Osteoblast (primary cell): ENCODE measurements around the gene CFL2. TPM values are rescaled to one million over a fixed set of nuclear protein-coding genes. Genes with fewer than 3 reads are reported as not detected.
"Not testable (repeated sequence)": the region's sequence is repeated elsewhere in the genome, so short reads cannot be mapped to it uniquely, and the experiment has no call there.

Experiments used
- DNase-seq: peaks from one replicate; pipeline ENCODE4 v3.0.0; 2011; ENCODE audit warnings: low spot score, mixed read lengths; ENCODE audit not compliant: insufficient read length; ENCODE audit errors: missing footprints
- H2AFZ ChIP-seq: 2 replicates; pipeline ENCODE4 v1.6.0; 2011; ENCODE audit warnings: mild to moderate bottlenecking, low read length
- H3K27ac ChIP-seq: 2 replicates; pipeline ENCODE4 v1.5.1; 2011; ENCODE audit warnings: mild to moderate bottlenecking, low read depth, low read length, moderate library complexity
- H3K27me3 ChIP-seq: 2 replicates; pipeline ENCODE4 v1.6.0; 2012; ENCODE audit warnings: mild to moderate bottlenecking, control low read depth, inconsistent platforms, low read length, moderate library complexity; ENCODE audit not compliant: insufficient read depth
- H3K36me3 ChIP-seq: 2 replicates; pipeline ENCODE4 v1.5.1; 2011; ENCODE audit warnings: mild to moderate bottlenecking, low read length, control low read depth, moderate library complexity; ENCODE audit not compliant: insufficient read depth
- H3K4me1 ChIP-seq: 2 replicates; pipeline ENCODE4 v1.5.1; 2011; ENCODE audit warnings: mild to moderate bottlenecking, low read length, control low read depth, moderate library complexity; ENCODE audit not compliant: insufficient read depth
- H3K4me2 ChIP-seq: 2 replicates; pipeline ENCODE4 v1.6.0; 2011; ENCODE audit warnings: mild to moderate bottlenecking, low read length; ENCODE audit not compliant: insufficient read depth
- H3K4me3 ChIP-seq: fragments of 200-600 bp; sonication (generic); 3 replicates; pipeline ENCODE4 v1.5.1; 2012; ENCODE audit warnings: mild to moderate bottlenecking, low read length, inconsistent platforms; ENCODE audit not compliant: insufficient read depth
- H3K79me2 ChIP-seq: 2 replicates; pipeline ENCODE4 v1.6.0; 2012; ENCODE audit warnings: mild to moderate bottlenecking, low read length, control low read depth, inconsistent platforms; ENCODE audit not compliant: insufficient read depth
- H3K9me3 ChIP-seq: 2 replicates; pipeline ENCODE4 v1.5.1; 2011; ENCODE audit warnings: low read depth, low read length, control low read depth
- H4K20me1 ChIP-seq: 2 replicates; pipeline ENCODE4 v1.6.0; 2012; ENCODE audit warnings: mild to moderate bottlenecking, low read length, control low read depth; ENCODE audit not compliant: insufficient read depth
- CTCF ChIP-seq: IDR thresholded peaks from 2 replicates; pipeline ENCODE4 v1.5.1; 2011; ENCODE audit warnings: mild to moderate bottlenecking, low read depth, low read length, moderate library complexity; ENCODE audit errors: extremely low read depth
- total RNA-seq: library from RNA; depleted of rRNA; stranded (reverse); fragments of >200 nt; gene quantifications from 2 replicates; pipeline ENCODE4 v1.2.3, GENCODE V29; 2012

Gene CFL2
- total RNA-seq, 1 donor = 114 TPM

- no peaks in the 10 kb centered on the region for H4K20me1 ChIP-seq
- H3K4me3 ChIP-seq = no peak overlapping the region
- peak overlapping the region; percentile 29 for H3K27ac ChIP-seq
- H3K27me3 ChIP-seq = no peaks in the 10 kb centered on the region
- DNase-seq = no peak
- H3K4me1 ChIP-seq = peaks cover 7% of the 10 kb centered on the region
- H3K4me2 ChIP-seq = no peak overlapping the region
- no peaks in the 10 kb centered on the region for H3K79me2 ChIP-seq
- no peaks in the 10 kb centered on the region for H3K9me3 ChIP-seq
- H2AFZ ChIP-seq = no peak overlapping the region
- H3K36me3 ChIP-seq = peaks cover 8% of the 10 kb centered on the region
- TF ChIP-seq CTCF = no peak
These were observed 35.8 kb upstream of the CFL2 start for GRCh38 chr14:34750233-34750632.

- no peak overlapping the region for H3K4me2 ChIP-seq
- no peak for DNase-seq
- H3K79me2 ChIP-seq = no peaks in the 10 kb centered on the region
- no peak overlapping the region for H3K27ac ChIP-seq
- no peak overlapping the region for H3K4me3 ChIP-seq
- H3K36me3 ChIP-seq = peaks cover 8% of the 10 kb centered on the region
- H3K27me3 ChIP-seq = no peaks in the 10 kb centered on the region
- H3K4me1 ChIP-seq = peaks cover 7% of the 10 kb centered on the region
- no peak for TF ChIP-seq CTCF
- H3K9me3 ChIP-seq = no peaks in the 10 kb centered on the region
- no peak overlapping the region for H2AFZ ChIP-seq
- no peaks in the 10 kb centered on the region for H4K20me1 ChIP-seq
These were observed 35.0 kb upstream of the CFL2 start for GRCh38 chr14:34749408-34749807.

GRCh38 chr14:34742270-34743115 is 28.1 kb upstream of the CFL2 start:
- TF ChIP-seq CTCF = no peak
- H3K4me2 ChIP-seq = no peak overlapping the region
- no peak overlapping the region for H2AFZ ChIP-seq
- H3K4me1 ChIP-seq = no peaks in the 10 kb centered on the region
- no peak overlapping the region for H3K4me3 ChIP-seq
- H4K20me1 ChIP-seq = no peaks in the 10 kb centered on the region
- DNase-seq = no peak
- no peaks in the 10 kb centered on the region for H3K79me2 ChIP-seq
- H3K27ac ChIP-seq = no peak overlapping the region
- no peaks in the 10 kb centered on the region for H3K27me3 ChIP-seq
- no peaks in the 10 kb centered on the region for H3K36me3 ChIP-seq
- no peaks in the 10 kb centered on the region for H3K9me3 ChIP-seq

- no peak overlapping the region for H3K4me3 ChIP-seq
- H3K27me3 ChIP-seq = no peaks in the 10 kb centered on the region
- no peak overlapping the region for H3K4me2 ChIP-seq
- H3K9me3 ChIP-seq = no peaks in the 10 kb centered on the region
- no peak for DNase-seq
- H3K36me3 ChIP-seq = no peaks in the 10 kb centered on the region
- no peaks in the 10 kb centered on the region for H4K20me1 ChIP-seq
- no peak overlapping the region for H3K27ac ChIP-seq
- H3K79me2 ChIP-seq = no peaks in the 10 kb centered on the region
- H3K4me1 ChIP-seq = no peaks in the 10 kb centered on the region
- TF ChIP-seq CTCF = no peak
- no peak overlapping the region for H2AFZ ChIP-seq
These were observed 27.4 kb upstream of the CFL2 start for GRCh38 chr14:34741840-34742239.

- H3K9me3 ChIP-seq, H3K27ac ChIP-seq, H3K79me2 ChIP-seq, H3K4me2 ChIP-seq, H4K20me1 ChIP-seq, H3K27me3 ChIP-seq, H3K4me1 ChIP-seq, H3K36me3 ChIP-seq, H3K4me3 ChIP-seq: not testable (repeated sequence)
- H2AFZ ChIP-seq = peak overlapping the region; percentile 22
- peak; percentile 11 for DNase-seq
These were observed 25.7 kb upstream of the CFL2 start for GRCh38 chr14:34740139-34740538.

GRCh38 chr14:34737079-34737478 is 22.7 kb upstream of the CFL2 start:
- not testable (repeated sequence) for H3K79me2 ChIP-seq, H3K36me3 ChIP-seq, H3K27ac ChIP-seq, H4K20me1 ChIP-seq, H3K9me3 ChIP-seq, H2AFZ ChIP-seq, H3K4me2 ChIP-seq, H3K4me3 ChIP-seq, DNase-seq, H3K27me3 ChIP-seq
- peaks cover 11% of the 10 kb centered on the region for H3K4me1 ChIP-seq
